ENCODE results near the gene CSRP2.

CSRP2 gene

DNA sequence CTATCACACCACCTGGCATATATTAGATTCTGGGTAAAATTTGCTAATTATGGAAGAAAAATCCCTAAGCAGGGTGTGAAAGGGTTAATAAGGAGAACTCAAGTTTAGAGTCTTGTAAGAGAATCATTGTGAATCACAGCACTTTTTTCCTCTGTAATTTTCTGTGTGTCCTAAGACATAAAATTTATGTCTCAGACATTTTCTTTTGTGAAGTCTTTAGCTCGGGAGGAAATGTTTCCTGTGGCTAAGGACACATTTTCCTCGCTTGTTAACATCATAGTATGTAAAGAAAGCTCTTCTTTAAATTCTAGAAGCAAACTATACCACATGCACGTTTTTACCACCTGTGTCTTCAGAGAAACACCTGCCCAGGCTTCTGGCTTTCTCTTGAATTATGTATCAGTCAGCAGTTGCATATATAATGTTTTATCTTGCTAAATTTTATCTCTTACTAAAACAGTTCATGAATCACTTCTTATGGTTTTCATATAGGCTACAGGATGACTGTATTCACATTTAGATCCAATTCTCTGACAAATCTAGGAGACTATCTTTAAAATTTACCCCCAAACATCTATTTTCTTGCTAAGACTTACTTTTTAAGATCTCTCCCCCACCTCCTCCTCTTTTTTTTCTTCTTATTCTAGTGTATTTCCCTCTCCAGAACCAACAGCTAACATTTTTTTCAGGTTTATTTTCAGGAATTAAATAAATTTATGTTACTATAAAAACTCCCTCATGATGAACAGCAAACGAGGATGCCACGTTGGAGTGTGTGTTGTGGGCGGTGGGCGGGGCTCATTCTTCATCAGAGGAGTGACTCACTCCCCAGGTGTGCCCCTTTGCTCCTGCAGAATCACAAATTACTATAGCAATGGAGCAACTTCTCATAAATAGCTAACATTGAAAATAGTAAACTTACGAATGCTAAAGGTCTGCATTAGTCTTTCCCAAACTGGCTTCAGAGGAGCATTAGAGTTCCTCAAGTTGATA is 11.6 kb upstream of the CSRP2 start:
- peak in 1 of 4 experiments; percentile 3 for DNase-seq

GRCh38 chr12:76888775-76889174 is 10.0 kb upstream of the CSRP2 start:
- no peak for DNase-seq

DNA sequence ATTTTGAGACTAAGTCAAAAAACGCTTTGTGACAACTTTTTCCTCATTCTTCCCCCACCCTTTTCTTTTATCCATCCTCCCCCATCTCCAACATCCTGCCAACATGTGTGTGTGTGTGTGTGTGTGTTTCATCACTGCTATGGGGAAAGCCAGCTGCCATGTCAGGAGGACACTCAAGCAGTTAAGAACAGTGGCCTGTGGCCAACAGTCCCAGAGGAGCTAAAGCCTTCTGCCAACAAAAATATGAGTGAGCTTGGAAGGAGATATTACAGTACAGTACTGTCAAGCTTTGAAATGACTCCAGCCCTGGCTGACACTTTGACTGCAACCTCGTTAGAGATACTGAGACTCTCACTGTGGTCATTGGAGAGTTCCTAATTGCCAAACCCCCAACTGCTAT is 5.0 kb upstream of the CSRP2 start:
- no peak for DNase-seq

GRCh38 chr12:76883151-76883550 is 4.3 kb upstream of the CSRP2 start:
- no peak for DNase-seq

GRCh38 chr12:76882367-76882766 is 3.5 kb upstream of the CSRP2 start:
- no peak for DNase-seq

DNA sequence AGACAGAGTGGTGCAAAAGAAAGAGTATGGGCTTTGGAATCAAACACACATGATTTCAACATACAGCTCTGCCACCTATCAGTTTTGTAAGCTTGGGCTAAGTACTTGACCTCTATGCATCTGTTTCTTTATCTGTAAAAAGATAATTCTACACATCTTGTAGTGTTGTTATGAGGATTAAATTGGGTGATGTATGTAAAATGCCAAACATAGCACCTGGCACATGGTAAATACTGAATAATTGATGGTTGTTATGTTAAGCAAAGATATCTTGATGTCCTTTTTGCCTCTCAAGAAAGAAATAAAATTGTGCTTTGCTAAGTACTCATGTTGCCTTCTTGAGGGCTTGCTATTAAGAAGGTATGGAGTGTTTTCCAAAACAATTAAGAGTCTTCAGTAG is 2.3 kb upstream of the CSRP2 start:
- no peak for DNase-seq

DNA sequence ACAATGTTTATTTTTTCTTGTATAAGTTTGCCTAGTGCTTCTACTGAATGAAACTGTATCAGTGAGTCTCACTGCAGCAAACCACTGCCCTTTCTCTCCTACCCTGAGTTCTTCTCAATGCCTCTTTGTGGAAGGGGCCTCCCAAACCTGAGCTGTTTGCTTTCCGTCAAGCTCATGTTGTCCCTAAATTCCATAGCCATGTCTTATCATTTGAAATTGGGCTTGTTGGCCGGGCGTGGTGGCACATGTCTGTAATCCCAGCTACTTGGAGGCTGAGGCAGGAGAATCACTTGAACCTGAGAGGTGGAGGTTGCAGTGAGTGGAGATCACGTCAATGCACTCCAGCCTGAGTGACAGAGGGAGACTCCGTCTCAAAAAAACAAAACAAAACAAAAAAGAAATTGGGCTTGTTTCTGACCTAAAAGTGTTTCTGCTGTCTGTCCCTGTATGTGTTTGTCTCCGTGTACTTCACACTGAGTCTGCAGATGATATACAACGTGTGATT is 1.8 kb upstream of the CSRP2 start:
- no peak for DNase-seq

DNA sequence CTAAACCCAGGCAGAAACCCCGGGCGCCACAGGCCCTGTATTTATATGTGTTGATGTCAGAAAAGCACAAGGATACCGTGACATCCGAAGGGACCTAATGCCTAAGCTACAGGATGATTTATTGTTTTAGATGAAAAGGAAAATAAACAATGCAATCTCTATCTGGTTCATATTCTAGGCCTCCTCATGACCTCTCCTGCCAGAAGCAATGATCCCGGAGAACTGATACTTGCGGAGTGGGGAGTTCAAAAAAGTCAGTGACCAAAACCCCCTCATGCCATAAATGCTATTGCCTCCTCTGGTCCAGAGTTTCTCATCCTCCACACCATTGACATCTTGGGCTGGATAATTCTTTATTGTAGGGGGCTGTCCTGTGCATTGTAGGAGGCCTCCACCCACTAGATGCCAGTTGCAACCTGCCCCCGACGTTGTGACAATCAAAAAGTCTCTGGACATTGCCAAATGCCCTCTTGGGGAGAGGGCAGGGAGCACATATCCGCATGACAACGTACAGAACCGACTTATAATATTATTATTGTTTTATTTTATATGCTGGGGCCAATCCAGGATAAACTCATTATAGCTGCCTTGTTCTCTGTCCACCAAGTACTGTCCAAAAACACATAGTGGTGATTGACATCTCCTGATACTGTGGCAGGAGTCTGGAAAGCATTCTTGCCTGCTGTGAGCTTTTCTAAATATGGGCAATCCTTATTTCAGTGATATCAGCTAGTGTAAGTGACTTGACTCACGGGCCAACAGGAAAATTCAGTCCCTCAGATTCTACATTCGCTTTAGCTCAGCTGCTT is 1.1 kb upstream of the CSRP2 start:
- DNase-seq, result no peak

- DNase-seq, result no peak
These were observed 520 bp downstream of the CSRP2 start for GRCh38 chr12:76878099-76878898.

GRCh38 chr12:76876696-76877229 is 2.1 kb downstream of the CSRP2 start:
- DNase-seq, result no peak

DNA sequence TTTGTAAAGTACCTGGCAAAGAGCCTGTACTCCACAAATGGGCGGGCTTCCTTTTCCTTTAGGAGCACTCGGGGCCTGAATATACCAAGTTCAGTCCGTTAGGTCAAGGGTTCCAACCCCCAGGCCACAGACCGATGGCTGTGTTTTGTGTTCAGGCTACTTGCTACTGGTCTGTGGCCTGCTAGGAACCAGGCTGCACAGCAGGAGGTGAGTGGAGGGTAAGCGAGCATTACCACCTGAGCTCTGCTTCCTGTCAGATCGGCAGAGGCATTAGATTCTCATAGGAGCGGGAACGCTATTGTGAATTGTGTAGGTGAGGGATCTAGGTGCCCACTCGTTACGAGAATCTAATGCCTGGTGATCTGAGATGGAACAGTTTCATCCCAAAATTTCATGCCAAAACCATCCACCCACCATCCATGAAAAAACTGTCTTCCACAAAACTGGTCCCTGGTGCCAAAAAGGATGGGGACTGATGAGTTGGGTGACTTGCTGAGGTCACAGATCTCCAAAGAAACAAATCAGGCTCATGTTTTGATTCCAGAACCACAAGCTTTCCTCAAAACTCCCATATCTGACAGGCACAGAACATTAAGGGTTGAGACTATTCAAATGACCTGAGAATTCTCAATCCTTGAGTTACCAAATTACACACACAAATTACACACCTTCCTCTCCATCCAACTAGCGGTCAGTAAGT is 4.2 kb downstream of the CSRP2 start:
- DNase-seq, result no peak

- DNase-seq, result no peak
These were observed 4.8 kb downstream of the CSRP2 start for GRCh38 chr12:76874027-76874426.

- no peak for DNase-seq
These were observed 6.4 kb downstream of the CSRP2 start for GRCh38 chr12:76872415-76872814.

DNA sequence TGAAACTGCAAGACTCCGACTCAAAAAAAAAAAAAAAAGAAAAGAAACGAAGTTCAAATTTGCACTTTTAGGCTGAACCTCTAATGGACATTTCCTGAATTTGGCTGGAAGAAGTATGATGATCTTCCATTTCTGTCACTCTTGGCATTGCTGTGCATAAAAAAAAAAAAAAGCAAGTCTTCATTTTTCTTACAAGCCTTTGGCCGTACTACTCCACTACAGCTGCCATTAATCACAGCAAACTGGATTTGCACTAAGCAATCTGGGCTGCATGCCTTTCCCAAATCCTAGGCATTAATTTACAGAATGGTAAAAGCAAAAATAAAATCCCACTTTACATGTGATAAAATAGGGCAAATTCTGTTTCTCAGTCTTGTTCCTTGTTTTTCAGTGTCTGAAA is 7.1 kb downstream of the CSRP2 start:
- no peak for DNase-seq

DNA sequence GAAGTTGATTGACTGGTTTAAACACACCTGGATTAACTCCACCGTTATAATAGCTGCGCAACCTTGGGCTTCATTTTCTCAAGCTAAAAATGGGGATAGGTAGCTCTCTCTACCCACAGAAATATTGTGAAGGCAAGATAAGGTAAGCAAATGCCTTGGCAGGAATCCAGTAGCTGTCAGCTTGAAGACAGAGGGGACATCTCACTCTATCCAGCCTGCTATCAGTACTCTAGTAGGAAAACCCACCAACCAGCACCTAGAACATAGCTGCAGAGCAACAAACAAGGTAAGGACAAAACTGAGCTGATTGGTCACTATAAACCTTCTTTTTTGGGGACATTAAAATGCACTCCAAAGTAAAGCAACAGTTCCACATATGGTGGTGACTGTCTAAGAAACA is 7.7 kb downstream of the CSRP2 start:
- no peak for DNase-seq

GRCh38 chr12:76866726-76867125 is 12.1 kb downstream of the CSRP2 start:
- DNase-seq, result no peak

GRCh38 chr12:76866151-76866567 is 12.7 kb downstream of the CSRP2 start:
- no peak for DNase-seq

- DNase-seq, result no peak
These were observed 13.9 kb downstream of the CSRP2 start for GRCh38 chr12:76864791-76865400.

DNA sequence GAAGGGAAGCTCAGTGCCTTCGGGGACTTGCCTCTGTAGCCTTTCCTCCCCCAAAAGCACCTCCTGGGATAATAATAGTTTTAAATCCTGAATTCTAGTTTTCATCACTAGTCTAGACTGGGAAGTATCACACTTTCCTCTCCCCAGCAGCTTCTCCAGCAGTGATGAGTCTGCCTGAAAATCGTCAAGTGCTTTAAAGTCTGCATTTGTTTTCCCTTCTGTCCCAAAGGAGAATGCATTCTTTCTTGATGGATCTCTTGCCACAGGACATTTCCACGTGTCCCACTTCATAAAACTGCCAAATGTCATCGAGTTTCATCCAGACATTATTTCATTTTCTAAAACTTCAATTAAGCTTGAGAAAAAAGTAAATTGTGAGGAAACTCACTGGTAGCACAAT is 15.0 kb downstream of the CSRP2 start:
- DNase-seq, result no peak

DNA sequence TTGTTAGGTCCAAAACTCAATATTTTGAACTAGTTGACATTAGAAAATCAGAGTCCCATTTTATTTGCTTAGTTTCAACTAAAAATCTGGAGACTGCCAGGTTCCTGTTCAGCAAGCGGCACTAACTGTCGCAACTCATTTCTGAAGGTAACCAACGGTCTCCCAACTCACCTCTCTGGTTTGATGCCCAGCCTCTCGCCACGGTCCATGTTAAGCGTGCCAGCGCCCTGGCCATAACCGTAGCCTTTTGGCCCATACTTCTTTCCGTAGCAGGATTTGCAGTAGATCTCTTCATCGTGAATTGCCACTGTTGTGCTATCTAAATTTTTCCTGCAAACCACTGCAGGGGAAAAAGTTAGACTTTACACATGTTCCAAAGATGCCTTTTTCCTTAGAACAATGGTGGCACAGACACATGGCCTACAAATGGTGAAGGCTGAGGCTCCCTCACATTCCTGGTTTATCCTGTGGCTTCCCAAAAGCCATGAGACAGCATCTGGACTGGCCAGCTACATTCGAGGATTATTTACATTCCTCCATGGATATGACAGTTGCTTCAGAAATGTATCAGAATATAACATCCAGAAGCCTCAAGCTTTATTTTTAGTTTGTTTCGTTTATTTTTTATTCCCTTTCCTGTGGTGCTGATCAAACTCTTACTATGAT is 15.7 kb downstream of the CSRP2 start:
- no peak for DNase-seq

DNA sequence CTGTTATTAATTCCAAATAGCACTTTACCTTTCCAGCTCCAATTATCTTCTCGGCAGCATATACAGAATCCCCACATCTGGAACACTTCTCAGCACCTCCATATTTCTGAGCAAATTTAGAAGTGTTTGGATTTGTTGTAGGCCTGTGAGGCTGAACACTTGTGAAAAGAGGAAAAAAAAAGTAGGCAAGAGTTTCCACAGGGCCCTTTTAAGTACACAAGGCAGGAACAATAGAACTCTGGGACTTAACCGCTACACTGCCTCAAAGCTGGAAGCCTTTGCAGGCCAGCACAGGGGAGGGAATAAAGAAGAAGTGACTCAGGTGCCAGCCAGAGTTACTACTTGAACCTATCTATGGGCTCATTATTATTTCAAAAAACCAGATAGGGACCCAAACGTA is 18.6 kb downstream of the CSRP2 start:
- DNase-seq, result no peak

Data from activated CD4-positive, CD25-positive, alpha-beta regulatory T cell (primary cell).